K562 (cell line): ENCODE data around the gene ZFP64. TPM values are rescaled to one million over a fixed set of nuclear protein-coding genes. Genes with fewer than 3 reads are reported as not detected.

ENCODE experiments used
- ATAC-seq: fragments of 200-7000 bp; cut with Tn5 transposase; 3 replicates; pipeline ENCODE4 v1.9.1; 2020; ENCODE audit warnings: moderate library complexity
- BruUV-seq: library from RNA; stranded (reverse); fragments of 400-500 nt; replicated peaks from 2 replicates; lab custom pipeline; 2021; lab: Mats Ljungman, UMichigan
- CTCF ChIA-PET: fragments of 300-600 bp; formaldehyde crosslinking; extraction: SDS; loops from one replicate; lab custom pipeline; 2021; ENCODE audit warnings: low intra/inter-chr PET ratio; lab: Yijun Ruan, JAX
- POLR2A ChIA-PET: fragments of 300-600, 350-650 bp; sonication (Branson Sonifier 250); formaldehyde crosslinking; extraction: SDS; loops from one replicate; lab custom pipeline; 2021; ENCODE audit warnings: antibody characterized with exemption, inconsistent platforms; lab: Yijun Ruan, JAX
- DNase-seq, 4 experiments: peaks; one replicate each; pipeline versions ENCODE4 v3.0.0 to v3.0.0-alpha.2; 2011 to 2018; ENCODE audit warnings: low spot score in 3 of 4, mixed read lengths in 3 of 4; ENCODE audit errors: extremely low read depth in 1 of 4
- FAIRE-seq: peaks from 2 replicates; lab custom pipeline; 2011; peaks lifted over from hg19 to GRCh38; lab: Jason Lieb, UNC
- H2AFZ ChIP-seq: 2 replicates; pipeline ENCODE4 v1.6.0; 2011; ENCODE audit warnings: low read depth, low read length, control low read depth, inconsistent platforms
- H3K27ac ChIP-seq: fragments of 200-600 bp; 3 replicates; pipeline ENCODE4 v1.8.0; 2011; ENCODE audit warnings: low read depth, mild to moderate bottlenecking, control low read depth, inconsistent platforms, low read length, moderate library complexity, mixed read lengths; ENCODE audit errors: extremely low read depth
- H3K27me3 ChIP-seq, 2 experiments: fragments of 300-600 bp in 1 of 2; 2 replicates in 1 of 2; 3 replicates in 1 of 2; pipeline versions ENCODE4 v1.6.0 to v1.8.0; 2011; ENCODE audit warnings: inconsistent platforms in 2 of 2, low read length in 2 of 2, mild to moderate bottlenecking in 1 of 2, mixed read lengths in 1 of 2, moderate library complexity in 1 of 2; ENCODE audit not compliant: control insufficient read depth in 2 of 2, insufficient read depth in 2 of 2
- H3K36me3 ChIP-seq: fragments of 300-600 bp; 3 replicates; pipeline ENCODE4 v1.8.0; 2011; ENCODE audit warnings: mild to moderate bottlenecking, low read length, inconsistent platforms; ENCODE audit not compliant: control insufficient read depth, insufficient read depth
- H3K4me1 ChIP-seq, 2 experiments: fragments of 200-600 bp in 1 of 2; replicated peaks in 1 of 2; 2 replicates in 1 of 2; 3 replicates in 1 of 2; pipeline versions ENCODE4 v1.5.1 to v1.8.0; 2011; ENCODE audit warnings: inconsistent platforms in 2 of 2, low read length in 2 of 2, mild to moderate bottlenecking in 1 of 2, mixed read lengths in 1 of 2, moderate library complexity in 1 of 2; ENCODE audit not compliant: control insufficient read depth in 2 of 2, insufficient read depth in 2 of 2
- H3K4me2 ChIP-seq: 2 replicates; pipeline ENCODE4 v1.6.1; 2011; ENCODE audit warnings: low read length, control low read depth, inconsistent platforms, mixed read lengths; ENCODE audit not compliant: insufficient read depth
- H3K4me3 ChIP-seq: fragments of 200-600 bp; sonication (generic), shearing (Covaris generic); 2 replicates; pipeline ENCODE4 v1.5.1; 2016; ENCODE audit warnings: control low read depth, inconsistent platforms
- H3K79me2 ChIP-seq: fragments of 200-600 bp; 3 replicates; pipeline ENCODE4 v1.8.0; 2011; ENCODE audit warnings: low read length, inconsistent platforms; ENCODE audit not compliant: control insufficient read depth, insufficient read depth
- H3K9ac ChIP-seq, 2 experiments: 2 replicates each; pipeline versions ENCODE4 v1.6.0 to v1.6.1; 2011; ENCODE audit warnings: low read depth in 2 of 2, low read length in 2 of 2, control low read depth in 1 of 2, inconsistent platforms in 1 of 2, mild to moderate bottlenecking in 1 of 2, mixed read lengths in 1 of 2; ENCODE audit not compliant: insufficient read depth in 1 of 2
- H3K9me1 ChIP-seq: one replicate; pipeline ENCODE4 v1.6.0; 2011; ENCODE audit warnings: inconsistent platforms, mild to moderate bottlenecking, low read length, moderate library complexity; ENCODE audit not compliant: control insufficient read depth, insufficient read depth
- H3K9me3 ChIP-seq: replicated peaks from 2 replicates; pipeline ENCODE4 v1.5.1; 2011; ENCODE audit warnings: low read depth, low read length, inconsistent platforms; ENCODE audit not compliant: control insufficient read depth, insufficient read depth
- H4K20me1 ChIP-seq: replicated peaks from 2 replicates; pipeline ENCODE4 v1.6.1; 2011; ENCODE audit warnings: low read length, inconsistent platforms, mixed read lengths; ENCODE audit not compliant: control insufficient read depth, insufficient read depth
- CCNT2 ChIP-seq: IDR thresholded peaks from 2 replicates; pipeline ENCODE4 v1.6.1; 2011; ENCODE audit warnings: borderline replicate concordance, low read depth, mild to moderate bottlenecking, moderate library complexity, mixed read lengths, low read length; ENCODE audit not compliant: insufficient read length; ENCODE audit errors: extremely low read depth
- CHD4 ChIP-seq: fragments of 200-600 bp; sonication (generic); IDR thresholded peaks from 3 replicates; pipeline ENCODE4 v1.6.1; 2012; ENCODE audit warnings: low read depth, mild to moderate bottlenecking, mixed read lengths, low read length, inconsistent platforms; ENCODE audit not compliant: insufficient read depth, insufficient replicate concordance, poor library complexity, severe bottlenecking
- CREBBP ChIP-seq: IDR thresholded peaks from one replicate; pipeline ENCODE4 v1.6.1; 2012; ENCODE audit warnings: low read depth, mild to moderate bottlenecking, control low read depth, inconsistent platforms, low read length
- GMEB1 ChIP-seq: fragments of 250-450 bp; sonication (Bioruptor Pico); IDR thresholded peaks from 2 replicates; pipeline ENCODE4 v1.4.0; 2020; ENCODE audit warnings: mild to moderate bottlenecking
- HNRNPLL ChIP-seq: fragments of 200-400 bp; formaldehyde crosslinking; IDR thresholded peaks from 2 replicates; pipeline ENCODE4 v1.6.1; 2017; ENCODE audit warnings: low read length, low read depth, mild to moderate bottlenecking; ENCODE audit not compliant: poor library complexity, severe bottlenecking
- IRF9 ChIP-seq: fragments of 450-650 bp; IDR thresholded peaks from 2 replicates; pipeline ENCODE4 v1.6.1; 2016; ENCODE audit warnings: missing biosample characterization, missing genetic modification characterization
- MTF1 ChIP-seq: fragments of 250-450 bp; sonication (Bioruptor Pico); IDR thresholded peaks from 2 replicates; pipeline ENCODE4 v1.9.0; 2021; ENCODE audit warnings: moderate library complexity, mild to moderate bottlenecking, inconsistent platforms, borderline replicate concordance
- NFE2 ChIP-seq: IDR thresholded peaks from 2 replicates; pipeline ENCODE4 v1.6.1; 2014; ENCODE audit warnings: antibody characterized with exemption, low read depth
- POLR2AphosphoS2 ChIP-seq: IDR thresholded peaks from 2 replicates; pipeline ENCODE4 v1.6.1; 2012; ENCODE audit warnings: low read length, improper control_type of control experiment
- RUNX1 ChIP-seq: sonication (generic); IDR thresholded peaks from 2 replicates; pipeline ENCODE4 v1.6.1; 2016; ENCODE audit warnings: antibody characterized with exemption, low read depth
- TRIM24 ChIP-seq, 2 experiments: fragments of 450-650 bp; IDR thresholded peaks; 2 replicates each; pipeline ENCODE4 v1.6.1; 2016
- WGBS: fragments of 100-300 bp; shearing (Covaris generic); methylation state at CpG from one replicate; pipeline ENCODE4 v1.1.6; 2016; ENCODE audit warnings: low coverage, mixed read lengths; ENCODE audit not compliant: insufficient coverage; ENCODE audit errors: missing lambda C conversion rate; 5-methylcytosine and 5-hydroxymethylcytosine counted together
- in situ Hi-C: fragments of 300-500 bp; cut with MboI; formaldehyde crosslinking; loops from 4 replicates; pipeline ENCODE4 v1.15.0; 2018; ENCODE audit warnings: inconsistent platforms, mixed read lengths
- intact Hi-C: fragments of 100-400 bp; cut with micrococcal nuclease; formaldehyde crosslinking; loops from 2 replicates; pipeline ENCODE4 v1.14.2; 2022
- polyA plus RNA-seq, 8 experiments: library from polyadenylated mRNA; depleted of rRNA in 4 of 8; stranded (reverse) in 5 of 8; unstranded in 3 of 8; fragments of >200 nt; fragmentation: Nextera tagmentation in 2 of 8; fragmentation: Illumina TruSeq in 1 of 8; extraction: Ambion mirVana in 2 of 8; extraction: Trizol in 1 of 8; gene quantifications; 2 replicates each; pipeline versions ENCODE4 v1.2.1 to v1.2.3, GENCODE V29; 2011 to 2014; ENCODE audit warnings: inconsistent platforms in 1 of 8, missing spikeins in 1 of 8
- total RNA-seq, 7 experiments: library from RNA; depleted of rRNA in 6 of 7; stranded (reverse); fragments of >200 nt in 6 of 7; fragmentation: Illumina TruSeq in 2 of 7; extraction: Trizol in 2 of 7; gene quantifications; 2 replicates each; pipeline versions ENCODE4 v1.2.1 to v1.2.3, GENCODE V29; 2011 to 2021; ENCODE audit warnings: low replicate concordance in 1 of 7
- TF ChIP-seq, protein P1 (sequence below), 2 experiments: fragments of 450-650 bp in 1 of 2; sonication (generic) in 1 of 2; formaldehyde crosslinking; conservative IDR thresholded peaks; 2 replicates each; pipeline versions ENCODE4 v1.4.0 to v1.8.1; 2020 to 2022; ENCODE audit warnings: mild to moderate bottlenecking in 1 of 2, missing genetic modification reagents in 1 of 2

ZFP64 gene
- total and polyA plus RNA-seq, 9 of the 15 experiments (the other 6 are each of a cell fraction or from before 2014, with no cell fraction given): 1.4 to 13.4 (median 7.0) TPM

GRCh38 chr20:52240802-52241201 lies 49.2 kb upstream of the ZFP64 start (continued):
- no peak for TF ChIP-seq CREBBP
- TF ChIP-seq, protein P1, sequence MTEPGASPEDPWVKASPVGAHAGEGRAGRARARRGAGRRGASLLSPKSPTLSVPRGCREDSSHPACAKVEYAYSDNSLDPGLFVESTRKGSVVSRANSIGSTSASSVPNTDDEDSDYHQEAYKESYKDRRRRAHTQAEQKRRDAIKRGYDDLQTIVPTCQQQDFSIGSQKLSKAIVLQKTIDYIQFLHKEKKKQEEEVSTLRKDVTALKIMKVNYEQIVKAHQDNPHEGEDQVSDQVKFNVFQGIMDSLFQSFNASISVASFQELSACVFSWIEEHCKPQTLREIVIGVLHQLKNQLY (CRISPR knock-in tag; conservative IDR thresholded peaks at IDR 0.05): no peak
- no peak for TF ChIP-seq CCNT2
- TF ChIP-seq NFE2: no peak
- TF ChIP-seq, all 486 proteins: peak for 0

DNA sequence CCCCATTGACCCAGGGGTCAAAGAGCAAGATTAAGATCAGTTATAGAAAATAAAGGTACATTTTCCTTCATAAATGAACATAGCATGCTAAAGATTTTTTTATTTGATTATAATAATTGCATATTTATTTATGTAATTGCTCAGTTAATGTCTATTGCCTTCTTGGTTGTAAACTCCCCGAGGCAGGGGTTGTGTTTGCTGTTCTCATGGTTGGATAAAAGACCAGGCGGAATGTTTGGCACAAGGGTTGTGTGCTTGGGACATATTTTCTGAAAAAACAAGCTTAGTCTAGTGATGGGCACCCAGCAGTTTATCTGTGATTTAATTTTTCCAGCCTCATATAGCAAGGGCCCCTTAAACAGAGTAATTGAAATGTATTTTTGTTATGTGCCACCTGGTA lies 47.5 kb upstream of the ZFP64 start:
- H3K9me3 ChIP-seq: no peaks in the 10 kb centered on the region
- POLR2A ChIA-PET: interaction anchor here (0.5 to 0.8 kb wide), 2 partner anchors 270 to 849 kb away, joined by 3 to 4 read pairs; no protein-coding TSS in a partner anchor
- H4K20me1 ChIP-seq: no peaks in the 10 kb centered on the region
- H3K4me1 ChIP-seq: peaks cover 0 to 4% of the 10 kb centered on the region in 2 experiments; a peak in 1 of 5 replicates
- CTCF ChIA-PET: no interaction called here
- in situ Hi-C loops: no loop called here
- H3K9ac ChIP-seq: no peak overlapping the region
- FAIRE-seq (no peak), ATAC-seq (no peak), DNase-seq (no peak)
- no peak overlapping the region for H3K4me3 ChIP-seq
- TF ChIP-seq HNRNPLL: no peak
- no peak for TF ChIP-seq MTF1 (CRISPR knock-in tag)
- no peak for TF ChIP-seq POLR2AphosphoS2
- TF ChIP-seq CHD4: no peak
- TF ChIP-seq GMEB1 (CRISPR knock-in tag): no peak
- TF ChIP-seq RUNX1: no peak
- no peak for TF ChIP-seq TRIM24 (IDR thresholded peaks at IDR 0.05)
- no peak for TF ChIP-seq IRF9 (tag)
- intact Hi-C loops: no loop called here
- H3K4me2 ChIP-seq: no peak overlapping the region
- no peak overlapping the region for H2AFZ ChIP-seq
- H3K27ac ChIP-seq: no peak overlapping the region
- 37% methylated on average over 2 of the region's 2 CpGs for WGBS
- no peaks in the 10 kb centered on the region; the same call in 2 of the 3 replicates for H3K79me2 ChIP-seq
- no peaks in the 10 kb centered on the region for H3K9me1 ChIP-seq
- no peaks in the 10 kb centered on the region; the same call in 2 of the 3 replicates for H3K36me3 ChIP-seq
- BruUV-seq: no TSS peak
- H3K27me3 ChIP-seq: no peaks in the 10 kb centered on the region
